ENCODE data around the gene TRIM7.
"Not testable (repeated sequence)": the region's sequence is repeated elsewhere in the genome, so short reads cannot be mapped to it uniquely, and the experiment has no call there.

The TRIM7 gene

GRCh38 chr5:181146927-181147636 lies 57.9 kb downstream of the TRIM7 start, which contains the start of gene OR2V2:
Gene OR2V2 (plus strand): TSS chr5:181147586. CDS start chr5:181154943, 7,357 bp downstream.
- DNase-seq = not testable (repeated sequence)

DNA sequence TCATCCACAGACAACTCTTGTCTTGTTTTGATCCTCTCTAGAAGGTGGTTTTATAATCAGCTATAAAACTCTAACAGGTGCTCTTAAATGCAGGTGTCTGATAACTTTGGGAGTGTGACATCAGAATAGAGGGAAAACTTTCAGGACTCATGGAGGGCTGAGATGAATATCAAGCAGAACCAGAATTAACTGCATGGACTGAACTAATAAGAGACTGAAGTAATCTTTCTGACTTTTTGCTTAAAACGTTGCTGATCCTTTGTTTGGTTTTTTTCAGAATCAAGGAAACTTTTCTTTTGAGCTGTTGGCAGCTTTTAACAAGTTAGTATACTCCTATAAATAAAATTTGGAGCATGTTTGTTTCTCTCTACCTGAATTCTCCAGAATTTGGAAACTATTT lies 59.9 kb downstream of the TRIM7 start:
- DNase-seq = no peak
